Peyer's patch (tissue), 4 donors: ENCODE data around the gene DAPL1.

Experiments
- CTCF ChIP-seq, 6 experiments: fragments of 450-650 bp in 4 of 6; fragments of 200-600 bp in 2 of 6; sonication (generic) in 1 of 6; IDR thresholded peaks; one replicate each; pipeline ENCODE4 v1.5.1; 2017 to 2019; ENCODE audit warnings: antibody characterized with exemption in 6 of 6, mild to moderate bottlenecking in 3 of 6, moderate library complexity in 1 of 6
- POLR2A ChIP-seq, 2 donors: fragments of 450-650 bp; IDR thresholded peaks; one replicate each; pipeline ENCODE4 v1.5.1; 2017; ENCODE audit warnings: antibody characterized with exemption in 2 of 2, mild to moderate bottlenecking in 2 of 2, moderate library complexity in 2 of 2

- TF ChIP-seq CTCF (IDR thresholded peaks at IDR 0.05) (no peak), POLR2A (IDR thresholded peaks at IDR 0.05) (no peak)
Measured at GRCh38 chr2:158778243-158778642, 16.9 kb upstream of the DAPL1 start.
